GM13977 (cell line): ENCODE results near the gene TTYH1.
"Not testable (repeated sequence)": the region's sequence is repeated elsewhere in the genome, so short reads cannot be mapped to it uniquely, and the experiment has no call there.

ENCODE experiments used
- DNase-seq: peaks from one replicate; pipeline ENCODE4 v3.0.0; 2012; ENCODE audit warnings: low spot score
- in situ Hi-C: fragments of 300-500 bp; cut with MboI; formaldehyde crosslinking; loops from one replicate; pipeline ENCODE4 v1.12.0; 2022; ENCODE audit warnings: low sequenced_read_pairs, low pct_unique_long_range_greater_than_20kb, mixed read lengths, inconsistent platforms; ENCODE audit not compliant: unreplicated experiment
- TF ChIP-seq, protein P1 (sequence below): IDR thresholded peaks from 2 replicates; pipeline ENCODE4 v1.5.1; 2012; ENCODE audit warnings: mild to moderate bottlenecking, control low read depth; ENCODE audit not compliant: insufficient read depth; ENCODE audit errors: extremely low read depth, missing control alignments

The TTYH1 gene

GRCh38 chr19:54415208-54415900 is at the start of gene TTYH1:
Gene TTYH1, plus strand, starts transcription at chr19:54415464. Its CDS starts 89 bp downstream, at chr19:54415553.
- TF ChIP-seq, protein P1, sequence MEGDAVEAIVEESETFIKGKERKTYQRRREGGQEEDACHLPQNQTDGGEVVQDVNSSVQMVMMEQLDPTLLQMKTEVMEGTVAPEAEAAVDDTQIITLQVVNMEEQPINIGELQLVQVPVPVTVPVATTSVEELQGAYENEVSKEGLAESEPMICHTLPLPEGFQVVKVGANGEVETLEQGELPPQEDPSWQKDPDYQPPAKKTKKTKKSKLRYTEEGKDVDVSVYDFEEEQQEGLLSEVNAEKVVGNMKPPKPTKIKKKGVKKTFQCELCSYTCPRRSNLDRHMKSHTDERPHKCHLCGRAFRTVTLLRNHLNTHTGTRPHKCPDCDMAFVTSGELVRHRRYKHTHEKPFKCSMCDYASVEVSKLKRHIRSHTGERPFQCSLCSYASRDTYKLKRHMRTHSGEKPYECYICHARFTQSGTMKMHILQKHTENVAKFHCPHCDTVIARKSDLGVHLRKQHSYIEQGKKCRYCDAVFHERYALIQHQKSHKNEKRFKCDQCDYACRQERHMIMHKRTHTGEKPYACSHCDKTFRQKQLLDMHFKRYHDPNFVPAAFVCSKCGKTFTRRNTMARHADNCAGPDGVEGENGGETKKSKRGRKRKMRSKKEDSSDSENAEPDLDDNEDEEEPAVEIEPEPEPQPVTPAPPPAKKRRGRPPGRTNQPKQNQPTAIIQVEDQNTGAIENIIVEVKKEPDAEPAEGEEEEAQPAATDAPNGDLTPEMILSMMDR, result peak; percentile 46
- peak; percentile 82 for DNase-seq
- in situ Hi-C loops, result no loop called here

DNA sequence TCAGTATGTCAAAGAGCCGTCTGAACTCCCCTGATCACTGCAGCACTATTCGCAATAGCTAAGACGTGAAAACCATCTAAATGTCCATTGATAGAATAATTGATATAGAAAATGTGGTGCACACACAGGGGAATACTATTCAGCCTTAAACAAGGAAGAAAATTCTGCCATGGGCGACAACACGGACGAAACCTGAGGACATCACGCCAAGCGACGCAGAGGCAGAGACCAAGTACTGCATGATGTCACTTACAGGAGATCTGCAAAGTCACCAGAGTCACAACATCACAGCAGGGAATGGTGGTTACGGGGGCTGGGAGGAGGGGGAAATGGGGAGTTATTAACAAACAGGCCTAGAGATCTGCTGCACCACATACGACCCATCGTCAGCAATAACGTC is 49.5 kb upstream of the TTYH1 start:
- DNase-seq, result not testable (repeated sequence)

GRCh38 chr19:54366811-54367210 is 48.5 kb upstream of the TTYH1 start:
- TF ChIP-seq, protein P1, result no peak
- in situ Hi-C loops, result no loop called here
- DNase-seq, result no peak

More for the DNA sequence above, 49.5 kb upstream of the TTYH1 start:
- in situ Hi-C loops, result not testable (repeated sequence)

DNA sequence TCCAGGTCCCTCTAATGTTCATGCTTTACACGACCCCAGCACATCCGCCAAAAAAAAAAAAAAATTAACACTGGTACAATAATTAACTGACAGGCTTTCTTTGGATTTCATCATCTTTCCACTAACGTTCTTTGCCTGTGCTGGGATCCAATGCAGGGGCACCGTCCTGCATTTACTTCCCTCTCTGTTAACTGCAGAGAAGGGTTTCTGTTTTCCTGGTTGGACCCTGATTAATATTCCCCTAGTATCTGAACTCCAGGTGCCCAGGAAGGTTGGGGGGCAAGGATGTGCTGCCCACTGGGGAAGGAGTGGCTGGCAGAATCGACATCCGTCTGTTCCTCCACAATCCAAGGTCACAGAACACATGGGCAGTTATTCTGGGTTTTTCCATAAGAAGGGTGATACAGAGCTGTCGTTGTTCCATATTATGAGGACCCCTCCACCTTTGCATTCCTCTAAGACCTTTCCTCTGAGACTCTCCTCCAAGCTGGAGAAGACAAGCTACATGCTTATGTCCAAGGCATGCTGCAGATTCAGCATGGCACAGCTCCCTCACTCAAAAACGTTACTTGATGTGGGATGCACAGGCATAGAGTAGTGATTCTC is 46.1 kb upstream of the TTYH1 start:
- DNase-seq, result no peak
- in situ Hi-C loops, result no loop called here
- TF ChIP-seq, protein P1, result no peak

- in situ Hi-C loops, DNase-seq: not testable (repeated sequence)
Observed at GRCh38 chr19:54369688-54370433, 45.4 kb upstream of the TTYH1 start.

- in situ Hi-C loops, DNase-seq: not testable (repeated sequence)
Observed at GRCh38 chr19:54370434-54370796, 44.8 kb upstream of the TTYH1 start.

- DNase-seq, in situ Hi-C loops: not testable (repeated sequence)
Observed at GRCh38 chr19:54371453-54371852, 43.8 kb upstream of the TTYH1 start.

GRCh38 chr19:54373781-54374631 is 41.3 kb upstream of the TTYH1 start:
- peak; percentile 46 for DNase-seq
- in situ Hi-C loops, result no loop called here
- TF ChIP-seq, protein P1, result no peak

- in situ Hi-C loops, DNase-seq: not testable (repeated sequence)
Observed at GRCh38 chr19:54375181-54375938, 39.9 kb upstream of the TTYH1 start.
